GM18870 (cell line): ENCODE results near the gene TMTC1.

ENCODE experiments used
- ATAC-seq: cut with Tn5 transposase; IDR thresholded peaks from one replicate; pipeline ENCODE4 v1.9.1; 2021; ENCODE audit warnings: moderate library complexity; ENCODE audit not compliant: unreplicated experiment

Gene TMTC1

GRCh38 chr12:29741342-29742241, 42.1 kb downstream of the TMTC1 start:
- no peak for ATAC-seq

GRCh38 chr12:29739279-29739991, 44.3 kb downstream of the TMTC1 start:
- no peak for ATAC-seq

GRCh38 chr12:29738365-29738764, 45.4 kb downstream of the TMTC1 start:
- ATAC-seq: no peak

- ATAC-seq: no peak
These were observed 46.1 kb downstream of the TMTC1 start for GRCh38 chr12:29737644-29738043.

- no peak for ATAC-seq
These were observed 48.1 kb downstream of the TMTC1 start for GRCh38 chr12:29735604-29736003.

GRCh38 chr12:29734734-29735133, 49.0 kb downstream of the TMTC1 start:
- ATAC-seq: no peak

- ATAC-seq: no peak
These were observed 49.4 kb downstream of the TMTC1 start for GRCh38 chr12:29734305-29734704.

- no peak for ATAC-seq
These were observed 50.2 kb downstream of the TMTC1 start for GRCh38 chr12:29733501-29733900.

- ATAC-seq: no peak
These were observed 50.7 kb downstream of the TMTC1 start for GRCh38 chr12:29733060-29733459.

- no peak for ATAC-seq
These were observed 51.1 kb downstream of the TMTC1 start for GRCh38 chr12:29732593-29732992.

- ATAC-seq: no peak
These were observed 51.6 kb downstream of the TMTC1 start for GRCh38 chr12:29732191-29732590.

GRCh38 chr12:29731591-29731990, 52.2 kb downstream of the TMTC1 start:
- no peak for ATAC-seq

- no peak for ATAC-seq
These were observed 53.3 kb downstream of the TMTC1 start for GRCh38 chr12:29730481-29730880.

- ATAC-seq: no peak
These were observed 55.7 kb downstream of the TMTC1 start for GRCh38 chr12:29728030-29728429.

GRCh38 chr12:29726741-29727348, 56.9 kb downstream of the TMTC1 start:
- no peak for ATAC-seq

- no peak for ATAC-seq
These were observed 57.4 kb downstream of the TMTC1 start for GRCh38 chr12:29726321-29726692.

- peak; percentile 49 for ATAC-seq
These were observed 58.0 kb downstream of the TMTC1 start for GRCh38 chr12:29725587-29726320.

- ATAC-seq: no peak
These were observed 61.6 kb downstream of the TMTC1 start for GRCh38 chr12:29722164-29722563.

- ATAC-seq: no peak
These were observed 64.4 kb downstream of the TMTC1 start for GRCh38 chr12:29719381-29719780.

GRCh38 chr12:29717540-29718100, 66.1 kb downstream of the TMTC1 start:
- ATAC-seq: no peak

- no peak for ATAC-seq
These were observed 68.8 kb downstream of the TMTC1 start for GRCh38 chr12:29714966-29715365.
